ENCODE measurements around the gene KRT31.

KRT31 gene

GRCh38 chr17:41404024-41404671, 6.7 kb upstream of the KRT31 start (continued):
- TF ChIP-seq ZNF830 (tag by site-specific recombination; IDR thresholded peaks at IDR 0.05; ENCODE audit: low read depth): no peak
- TF ChIP-seq ZNF692 (tag by site-specific recombination; IDR thresholded peaks at IDR 0.05): peak; percentile 97
- 0 out of 2 replicates have a peak, but pooled peaks have one; percentile 52 for TF ChIP-seq SCRT1 (tag by site-specific recombination; IDR thresholded peaks at IDR 0.05; ENCODE audit: borderline replicate concordance)
- TF ChIP-seq ZNF677 (tag by site-specific recombination; IDR thresholded peaks at IDR 0.05): no peak
- TF ChIP-seq ZNF174 (tag by site-specific recombination; IDR thresholded peaks at IDR 0.05): 0 out of 2 replicates have a peak, but pooled peaks have one; percentile 34
- peak; percentile 97 for TF ChIP-seq ZNF629 (tag by site-specific recombination; IDR thresholded peaks at IDR 0.05)
- TF ChIP-seq ZNF660 (tag by site-specific recombination; IDR thresholded peaks at IDR 0.05): peak; percentile 87
- TF ChIP-seq PRDM10 (tag by site-specific recombination; IDR thresholded peaks at IDR 0.05): no peak
- peak; percentile 97 for TF ChIP-seq KLF17 (tag by site-specific recombination; IDR thresholded peaks at IDR 0.05)
- peak; percentile 87 for TF ChIP-seq ZBTB21 (tag by site-specific recombination; IDR thresholded peaks at IDR 0.05)
- TF ChIP-seq ZNF624 (tag by site-specific recombination; IDR thresholded peaks at IDR 0.05): no peak
- TF ChIP-seq ZNF394 (tag by site-specific recombination; IDR thresholded peaks at IDR 0.05; ENCODE audit: borderline replicate concordance): peak; percentile 78
- TF ChIP-seq OSR2 (tag by site-specific recombination; IDR thresholded peaks at IDR 0.05): peak; percentile 87
- TF ChIP-seq ZBTB10 (tag by site-specific recombination; IDR thresholded peaks at IDR 0.05): no peak
- peak; percentile 97 for TF ChIP-seq INSM2 (tag by site-specific recombination; IDR thresholded peaks at IDR 0.05)
- TF ChIP-seq ZNF133 (tag by site-specific recombination; IDR thresholded peaks at IDR 0.05): no peak
- TF ChIP-seq ZNF843 (tag by site-specific recombination; IDR thresholded peaks at IDR 0.05): peak; percentile 93
- TF ChIP-seq KLF7 (tag by site-specific recombination; IDR thresholded peaks at IDR 0.05; ENCODE audit: borderline replicate concordance): no peak
- peak; percentile 25; the same call in 1 of the 2 replicates for TF ChIP-seq ZNF473 (tag by site-specific recombination; IDR thresholded peaks at IDR 0.05)
- peak; percentile 71 for TF ChIP-seq ZBTB48 (tag by site-specific recombination; IDR thresholded peaks at IDR 0.05)
- TF ChIP-seq ZNF223 (tag by site-specific recombination; IDR thresholded peaks at IDR 0.05): no peak
- TF ChIP-seq GLIS2 (tag by site-specific recombination; IDR thresholded peaks at IDR 0.05): peak; percentile 60
- TF ChIP-seq ZFP69B (tag by site-specific recombination; IDR thresholded peaks at IDR 0.05): peak; percentile 97
- peak; percentile 18 for TF ChIP-seq ZBTB26 (tag by site-specific recombination; optimal IDR thresholded peaks at IDR 0.05)
- peak; percentile 95 for TF ChIP-seq KLF10 (tag by site-specific recombination; IDR thresholded peaks at IDR 0.05)
- peak; percentile 58 for TF ChIP-seq ZEB2 (tag by site-specific recombination; IDR thresholded peaks at IDR 0.05)

Measured in HEK293 (cell line).